NCI-H524 treated with DMSO at 0.1 percent for 48 hours (cell line): ENCODE data around the gene PYGB.
"Not testable (repeated sequence)": the region's sequence is repeated elsewhere in the genome, so short reads cannot be mapped to it uniquely, and the experiment has no call there.

Experiments used
- DNase-seq: peaks from one replicate; lab custom pipeline; 2025; lab: John Stamatoyannopoulos, UW

Gene PYGB

GRCh38 chr20:25296094-25297093 is 48.5 kb downstream of the PYGB start:
- DNase-seq, result no peak

GRCh38 chr20:25297141-25297905 is 49.4 kb downstream of the PYGB start:
- DNase-seq, result no peak

GRCh38 chr20:25299806-25300205 is 51.9 kb downstream of the PYGB start:
- DNase-seq, result no peak

GRCh38 chr20:25300496-25301170 is 52.7 kb downstream of the PYGB start:
- no peak for DNase-seq

- DNase-seq, result no peak
These were observed 53.6 kb downstream of the PYGB start for GRCh38 chr20:25301357-25301920.

- no peak for DNase-seq
These were observed 54.7 kb downstream of the PYGB start for GRCh38 chr20:25302596-25302995.

GRCh38 chr20:25303292-25304024 is 55.6 kb downstream of the PYGB start:
- DNase-seq, result no peak

- DNase-seq, result no peak
These were observed 56.2 kb downstream of the PYGB start for GRCh38 chr20:25304025-25304549.

- no peak for DNase-seq
These were observed 59.4 kb downstream of the PYGB start for GRCh38 chr20:25306991-25307903.

GRCh38 chr20:25308083-25308491 is 60.2 kb downstream of the PYGB start:
- no peak for DNase-seq

- no peak for DNase-seq
These were observed 60.9 kb downstream of the PYGB start for GRCh38 chr20:25308671-25309394.

- DNase-seq, result no peak
These were observed 61.7 kb downstream of the PYGB start for GRCh38 chr20:25309395-25310267.

GRCh38 chr20:25310268-25310920 is 62.5 kb downstream of the PYGB start:
- DNase-seq, result no peak

- DNase-seq, result no peak
These were observed 63.2 kb downstream of the PYGB start for GRCh38 chr20:25310921-25311728.

GRCh38 chr20:25312716-25313115 is 64.8 kb downstream of the PYGB start:
- DNase-seq, result not testable (repeated sequence)

GRCh38 chr20:25313593-25313992 is 65.7 kb downstream of the PYGB start:
- DNase-seq, result no peak
